ENCODE data around the gene GRK2. TPM values are rescaled to one million over a fixed set of nuclear protein-coding genes. Genes with fewer than 3 reads are reported as not detected.

Gene GRK2
- polyA plus RNA-seq, 1 donor (not counting 4 experiments of a cell fraction or from before 2014, with no cell fraction given), result 21.1 TPM

DNA sequence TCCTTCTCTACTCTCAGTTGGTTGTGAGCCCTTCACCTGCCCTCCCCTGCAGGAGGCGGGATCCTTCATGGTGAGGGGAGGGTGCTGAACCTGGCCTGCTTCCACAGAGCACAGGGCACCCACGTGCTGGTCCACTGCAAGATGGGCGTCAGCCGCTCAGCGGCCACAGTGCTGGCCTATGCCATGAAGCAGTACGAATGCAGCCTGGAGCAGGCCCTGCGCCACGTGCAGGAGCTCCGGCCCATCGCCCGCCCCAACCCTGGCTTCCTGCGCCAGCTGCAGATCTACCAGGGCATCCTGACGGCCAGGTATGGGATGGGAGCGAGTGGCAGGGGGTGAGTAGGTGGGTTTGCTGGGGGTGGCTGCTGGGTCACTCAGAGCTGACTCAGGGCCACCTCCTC, 43.4 kb downstream of the GRK2 start:
- H3K4me2 ChIP-seq (ENCODE audit: control insufficient read depth, extremely low read depth, insufficient read depth, low read depth, low read length), result no peak overlapping the region
- no peak overlapping the region for H3K9ac ChIP-seq (ENCODE audit: control insufficient read depth, extremely low read depth, insufficient read depth, low read length)
- H3K36me3 ChIP-seq (ENCODE audit: control insufficient read depth in 2 of 2, extremely low read depth in 1 of 2, insufficient read depth in 2 of 2, low read length in 2 of 2), result peaks cover 0 to 24% of the 10 kb centered on the region in 2 experiments
- no peak overlapping the region for H3K27ac ChIP-seq (ENCODE audit: control insufficient read depth, insufficient read depth, low read length)
- no peak overlapping the region for H2AFZ ChIP-seq (ENCODE audit: control insufficient read depth, low read length)
- FAIRE-seq, result no peak
- H3K9me3 ChIP-seq (ENCODE audit: control insufficient read depth, low read depth, low read length), result no peaks in the 10 kb centered on the region
- no peak for DNase-seq (ENCODE audit: low read depth, low spot score)
- H3K4me1 ChIP-seq (ENCODE audit: control insufficient read depth, extremely low read depth, insufficient read depth, low read length), result peaks cover 44% of the 10 kb centered on the region
- no peaks in the 10 kb centered on the region for H4K20me1 ChIP-seq (ENCODE audit: control insufficient read depth, extremely low read depth, insufficient read depth, low read length)
- no peaks in the 10 kb centered on the region for H3K9me1 ChIP-seq (ENCODE audit: control insufficient read depth, extremely low read depth, insufficient read depth, low read length)
- no peak overlapping the region for H3K4me3 ChIP-seq (ENCODE audit: control insufficient read depth in 2 of 3, extremely low read depth in 1 of 3, insufficient read depth in 2 of 3, low read depth in 1 of 3, low read length in 3 of 3)
- dilution Hi-C loops (cut with MboI; ENCODE audit: extremely low pct_ligation_motif_present, low sequenced_read_pairs), result no loop called here
- H3K27me3 ChIP-seq (ENCODE audit: control insufficient read depth, extremely low read depth, insufficient read depth, low read length), result no peaks in the 10 kb centered on the region
- TF ChIP-seq EZH2 (IDR thresholded peaks at IDR 0.05; ENCODE audit: low read length), result no peak
- TF ChIP-seq, protein P1, sequence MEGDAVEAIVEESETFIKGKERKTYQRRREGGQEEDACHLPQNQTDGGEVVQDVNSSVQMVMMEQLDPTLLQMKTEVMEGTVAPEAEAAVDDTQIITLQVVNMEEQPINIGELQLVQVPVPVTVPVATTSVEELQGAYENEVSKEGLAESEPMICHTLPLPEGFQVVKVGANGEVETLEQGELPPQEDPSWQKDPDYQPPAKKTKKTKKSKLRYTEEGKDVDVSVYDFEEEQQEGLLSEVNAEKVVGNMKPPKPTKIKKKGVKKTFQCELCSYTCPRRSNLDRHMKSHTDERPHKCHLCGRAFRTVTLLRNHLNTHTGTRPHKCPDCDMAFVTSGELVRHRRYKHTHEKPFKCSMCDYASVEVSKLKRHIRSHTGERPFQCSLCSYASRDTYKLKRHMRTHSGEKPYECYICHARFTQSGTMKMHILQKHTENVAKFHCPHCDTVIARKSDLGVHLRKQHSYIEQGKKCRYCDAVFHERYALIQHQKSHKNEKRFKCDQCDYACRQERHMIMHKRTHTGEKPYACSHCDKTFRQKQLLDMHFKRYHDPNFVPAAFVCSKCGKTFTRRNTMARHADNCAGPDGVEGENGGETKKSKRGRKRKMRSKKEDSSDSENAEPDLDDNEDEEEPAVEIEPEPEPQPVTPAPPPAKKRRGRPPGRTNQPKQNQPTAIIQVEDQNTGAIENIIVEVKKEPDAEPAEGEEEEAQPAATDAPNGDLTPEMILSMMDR (optimal IDR thresholded peaks at IDR 0.05 in 1 of 3, IDR thresholded peaks at IDR 0.05 in 1 of 3, conservative IDR thresholded peaks at IDR 0.05 in 1 of 3; ENCODE audit: extremely low read depth in 1 of 3, insufficient read depth in 2 of 3, low read length in 3 of 3), result no peak
- H3K79me2 ChIP-seq (ENCODE audit: control insufficient read depth, insufficient read depth, low read length), result no peaks in the 10 kb centered on the region

DNA sequence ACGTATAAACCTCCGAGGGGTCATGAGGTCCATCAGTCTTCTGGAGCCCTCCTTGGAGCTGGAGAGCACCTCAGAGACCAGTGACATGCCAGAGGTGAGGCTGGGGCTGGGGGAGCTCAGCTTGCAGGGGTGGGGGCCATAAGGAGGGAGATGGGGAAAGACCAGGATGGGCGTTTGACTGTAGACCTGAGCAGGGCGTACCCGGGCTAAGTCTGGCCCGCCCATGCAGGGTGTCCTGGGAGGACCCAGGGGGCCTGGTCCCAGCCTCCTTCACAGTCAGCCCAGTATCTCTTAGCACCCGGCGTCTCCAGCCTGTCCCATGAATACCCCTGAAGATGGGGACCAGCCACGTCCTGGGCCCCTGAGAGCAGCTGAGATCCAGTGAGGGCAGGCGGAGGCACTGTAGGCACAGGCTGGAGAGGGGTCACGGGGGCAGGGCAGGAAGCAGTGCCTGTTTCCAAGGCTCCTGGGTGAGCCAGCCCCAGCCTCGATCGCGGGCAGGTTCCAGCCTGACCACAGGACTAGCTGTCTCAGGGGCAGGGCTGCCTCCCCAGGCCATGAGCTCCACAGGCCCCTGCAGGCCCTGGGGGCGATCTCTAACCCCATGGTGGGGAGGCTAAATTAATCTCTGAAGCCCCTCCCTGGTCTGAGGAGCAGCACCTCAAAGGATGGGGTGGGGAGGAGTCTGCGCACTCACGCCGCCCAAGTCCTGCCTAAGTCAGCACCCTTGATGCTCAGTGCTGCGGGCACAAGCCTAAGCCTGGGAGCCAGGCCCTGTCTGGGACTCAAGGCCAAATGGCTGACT, 44.2 kb downstream of the GRK2 start:
- Histone ChIP-seq H3K4me3 (ENCODE audit: control insufficient read depth in 2 of 3, extremely low read depth in 1 of 3, insufficient read depth in 2 of 3, low read depth in 1 of 3, low read length in 3 of 3) (peak overlapping the region in 2 of 3 experiments; percentile 49 to 55), H3K27me3 (ENCODE audit: control insufficient read depth, extremely low read depth, insufficient read depth, low read length) (no peaks in the 10 kb centered on the region), H3K9me3 (ENCODE audit: control insufficient read depth, low read depth, low read length) (no peaks in the 10 kb centered on the region), H3K79me2 (ENCODE audit: control insufficient read depth, insufficient read depth, low read length) (no peaks in the 10 kb centered on the region), H4K20me1 (ENCODE audit: control insufficient read depth, extremely low read depth, insufficient read depth, low read length) (no peaks in the 10 kb centered on the region), H3K4me2 (ENCODE audit: control insufficient read depth, extremely low read depth, insufficient read depth, low read depth, low read length) (peak overlapping the region; percentile 82), H3K4me1 (ENCODE audit: control insufficient read depth, extremely low read depth, insufficient read depth, low read length) (peaks cover 47% of the 10 kb centered on the region), H3K36me3 (ENCODE audit: control insufficient read depth in 2 of 2, extremely low read depth in 1 of 2, insufficient read depth in 2 of 2, low read length in 2 of 2) (peaks cover 0 to 24% of the 10 kb centered on the region in 2 experiments), H3K9me1 (ENCODE audit: control insufficient read depth, extremely low read depth, insufficient read depth, low read length) (no peaks in the 10 kb centered on the region), H3K9ac (ENCODE audit: control insufficient read depth, extremely low read depth, insufficient read depth, low read length) (peak overlapping the region; percentile 77), H2AFZ (ENCODE audit: control insufficient read depth, low read length) (peak overlapping the region; percentile 30), H3K27ac (ENCODE audit: control insufficient read depth, insufficient read depth, low read length) (peak overlapping the region; percentile 97)
- dilution Hi-C loops (cut with MboI; ENCODE audit: extremely low pct_ligation_motif_present, low sequenced_read_pairs), result no loop called here
- DNase-seq (ENCODE audit: low read depth, low spot score), result no peak
- peak; percentile 79 for FAIRE-seq
- TF ChIP-seq, protein P1 (optimal IDR thresholded peaks at IDR 0.05 in 1 of 3, IDR thresholded peaks at IDR 0.05 in 1 of 3, conservative IDR thresholded peaks at IDR 0.05 in 1 of 3; ENCODE audit: extremely low read depth in 1 of 3, insufficient read depth in 2 of 3, low read length in 3 of 3), result no peak
- TF ChIP-seq EZH2 (IDR thresholded peaks at IDR 0.05; ENCODE audit: low read length), result no peak

All from keratinocyte (primary cell).